ENCODE data around the gene SH3RF2.

Gene SH3RF2

DNA sequence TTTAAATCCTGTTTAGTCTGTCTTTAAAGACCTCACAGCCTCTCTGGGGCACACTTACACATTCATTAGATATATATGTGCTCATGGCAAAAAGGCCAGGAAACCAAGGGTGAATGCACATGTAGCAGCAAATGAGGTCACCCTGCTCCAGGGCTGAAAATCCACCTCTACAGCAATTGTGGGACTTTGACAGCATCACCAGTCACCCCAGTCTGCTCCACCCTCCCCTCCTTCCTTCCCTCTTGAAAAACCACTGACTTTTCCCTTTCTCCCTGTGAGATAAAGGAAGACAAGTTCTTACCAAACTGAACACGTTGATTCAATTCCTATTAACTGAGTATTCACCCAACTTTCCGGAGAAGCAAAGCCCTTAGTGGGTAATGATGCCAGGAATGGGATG, 15.2 kb upstream of the SH3RF2 start:
- H3K4me1 ChIP-seq (ENCODE audit: control insufficient read depth in 1 of 2, insufficient read depth in 1 of 2, low read depth in 1 of 2, low read length in 1 of 2) = no peaks in the 10 kb centered on the region
- H3K4me3 ChIP-seq (ENCODE audit: low read depth in 1 of 2, low read length in 1 of 2) = no peak overlapping the region
- no peaks in the 10 kb centered on the region for H3K9me3 ChIP-seq
- H3K27ac ChIP-seq = no peak overlapping the region
- H3K27me3 ChIP-seq = peaks cover 22% of the 10 kb centered on the region
- TF ChIP-seq, protein P1, sequence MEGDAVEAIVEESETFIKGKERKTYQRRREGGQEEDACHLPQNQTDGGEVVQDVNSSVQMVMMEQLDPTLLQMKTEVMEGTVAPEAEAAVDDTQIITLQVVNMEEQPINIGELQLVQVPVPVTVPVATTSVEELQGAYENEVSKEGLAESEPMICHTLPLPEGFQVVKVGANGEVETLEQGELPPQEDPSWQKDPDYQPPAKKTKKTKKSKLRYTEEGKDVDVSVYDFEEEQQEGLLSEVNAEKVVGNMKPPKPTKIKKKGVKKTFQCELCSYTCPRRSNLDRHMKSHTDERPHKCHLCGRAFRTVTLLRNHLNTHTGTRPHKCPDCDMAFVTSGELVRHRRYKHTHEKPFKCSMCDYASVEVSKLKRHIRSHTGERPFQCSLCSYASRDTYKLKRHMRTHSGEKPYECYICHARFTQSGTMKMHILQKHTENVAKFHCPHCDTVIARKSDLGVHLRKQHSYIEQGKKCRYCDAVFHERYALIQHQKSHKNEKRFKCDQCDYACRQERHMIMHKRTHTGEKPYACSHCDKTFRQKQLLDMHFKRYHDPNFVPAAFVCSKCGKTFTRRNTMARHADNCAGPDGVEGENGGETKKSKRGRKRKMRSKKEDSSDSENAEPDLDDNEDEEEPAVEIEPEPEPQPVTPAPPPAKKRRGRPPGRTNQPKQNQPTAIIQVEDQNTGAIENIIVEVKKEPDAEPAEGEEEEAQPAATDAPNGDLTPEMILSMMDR (IDR thresholded peaks at IDR 0.05) = no peak
- H3K36me3 ChIP-seq = no peaks in the 10 kb centered on the region

DNA sequence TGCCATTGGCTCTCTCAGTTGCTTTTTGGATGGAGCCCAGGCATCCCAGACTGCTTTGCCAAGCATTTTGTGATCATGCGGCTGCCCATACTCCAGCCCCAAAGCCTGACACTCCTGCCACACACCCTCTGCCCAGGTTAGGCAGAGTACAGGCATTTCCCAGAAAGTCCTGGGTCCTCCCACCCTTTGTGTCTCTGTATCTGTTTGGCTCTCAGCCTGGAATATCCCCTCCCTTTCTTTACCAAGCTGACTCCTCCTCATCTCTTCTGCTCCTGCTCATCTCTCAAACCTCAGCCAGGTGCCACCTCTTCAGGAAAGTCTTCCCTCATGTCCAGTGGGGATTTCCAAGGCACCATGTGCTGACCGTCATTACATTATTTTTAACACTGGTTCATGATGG, 14.3 kb upstream of the SH3RF2 start:
- no peaks in the 10 kb centered on the region for H3K4me1 ChIP-seq (ENCODE audit: control insufficient read depth in 1 of 2, insufficient read depth in 1 of 2, low read depth in 1 of 2, low read length in 1 of 2)
- TF ChIP-seq, protein P1 (IDR thresholded peaks at IDR 0.05) = no peak
- H3K4me3 ChIP-seq (ENCODE audit: low read depth in 1 of 2, low read length in 1 of 2) = no peak overlapping the region

DNA sequence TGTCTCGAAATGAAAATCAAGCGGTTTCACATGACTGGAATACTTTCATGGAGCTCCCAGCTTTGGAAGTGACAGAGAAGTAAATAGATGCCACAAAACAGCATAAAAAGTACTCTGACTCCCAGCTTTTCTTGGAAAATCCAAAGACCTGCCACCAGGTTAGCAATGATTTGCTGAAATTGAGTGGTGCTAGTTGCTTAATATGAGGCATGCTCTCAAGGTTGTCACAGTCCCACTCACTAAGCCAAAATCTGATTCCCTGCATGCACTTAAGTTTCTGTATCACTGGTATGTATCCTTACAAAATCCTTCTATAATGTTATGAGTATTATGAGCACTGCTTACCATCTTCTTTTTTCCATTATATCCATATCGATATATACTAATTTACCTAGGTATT, 13.0 kb upstream of the SH3RF2 start:
- no peaks in the 10 kb centered on the region for H3K4me1 ChIP-seq (ENCODE audit: control insufficient read depth in 1 of 2, insufficient read depth in 1 of 2, low read depth in 1 of 2, low read length in 1 of 2)
- TF ChIP-seq, protein P1 (IDR thresholded peaks at IDR 0.05) = no peak

More for the DNA sequence above, 14.3 kb upstream of the SH3RF2 start:
- H3K27ac ChIP-seq = no peak overlapping the region
- peaks cover 22% of the 10 kb centered on the region for H3K27me3 ChIP-seq
- H3K36me3 ChIP-seq = no peaks in the 10 kb centered on the region
- no peaks in the 10 kb centered on the region for H3K9me3 ChIP-seq

DNA sequence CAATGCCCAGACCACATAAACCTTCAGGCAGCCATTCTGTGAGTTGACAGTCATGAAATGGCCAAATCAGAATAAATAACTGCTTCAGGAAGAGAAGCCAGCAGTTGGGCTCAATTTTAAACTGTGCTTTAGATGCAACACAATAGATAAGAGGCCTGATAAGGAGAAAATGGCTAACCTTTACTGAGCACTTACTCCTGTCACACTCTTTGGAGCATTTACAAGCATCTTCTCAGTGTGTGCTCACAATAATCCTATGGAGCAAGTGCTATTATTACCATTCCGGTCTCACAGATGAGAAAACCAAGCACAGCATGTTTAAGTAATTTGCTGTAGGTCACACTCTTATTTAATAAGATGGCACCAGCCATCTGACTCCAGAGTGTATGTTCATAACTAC, 11.5 kb upstream of the SH3RF2 start:
- no peaks in the 10 kb centered on the region for H3K36me3 ChIP-seq
- no peaks in the 10 kb centered on the region for H3K4me1 ChIP-seq (ENCODE audit: control insufficient read depth in 1 of 2, insufficient read depth in 1 of 2, low read depth in 1 of 2, low read length in 1 of 2)
- TF ChIP-seq, protein P1 (IDR thresholded peaks at IDR 0.05) = no peak
- H3K9me3 ChIP-seq = no peaks in the 10 kb centered on the region
- peaks cover 5% of the 10 kb centered on the region for H3K27me3 ChIP-seq
- H3K4me3 ChIP-seq (ENCODE audit: low read depth in 1 of 2, low read length in 1 of 2) = no peak overlapping the region
- no peak overlapping the region for H3K27ac ChIP-seq

More for the DNA sequence above, 13.0 kb upstream of the SH3RF2 start:
- H3K36me3 ChIP-seq = no peaks in the 10 kb centered on the region
- peaks cover 12% of the 10 kb centered on the region for H3K27me3 ChIP-seq
- no peak overlapping the region for H3K4me3 ChIP-seq (ENCODE audit: low read depth in 1 of 2, low read length in 1 of 2)
- no peaks in the 10 kb centered on the region for H3K9me3 ChIP-seq
- H3K27ac ChIP-seq = no peak overlapping the region

DNA sequence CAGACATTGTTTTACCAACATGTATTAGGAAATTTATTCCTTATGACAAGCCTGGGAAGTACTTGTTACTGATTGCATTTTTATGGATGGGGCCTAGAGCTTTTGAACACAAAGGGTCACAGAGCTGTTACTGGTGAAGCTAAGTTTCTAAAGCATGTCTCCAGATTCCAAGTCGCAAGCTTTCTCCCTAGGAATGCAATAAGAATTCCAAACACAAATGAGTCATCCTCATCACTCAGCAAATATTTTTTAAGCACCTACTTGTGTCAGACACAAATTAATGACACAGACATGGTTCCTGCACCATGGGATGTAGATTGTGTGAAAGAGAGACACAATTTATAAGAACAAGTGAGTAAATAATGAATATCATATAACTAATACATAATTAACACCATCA, 11.0 kb upstream of the SH3RF2 start:
- TF ChIP-seq, protein P1 (IDR thresholded peaks at IDR 0.05) = no peak
- Histone ChIP-seq H3K4me3 (ENCODE audit: low read depth in 1 of 2, low read length in 1 of 2) (no peak overlapping the region), H3K36me3 (no peaks in the 10 kb centered on the region), H3K9me3 (no peaks in the 10 kb centered on the region), H3K4me1 (ENCODE audit: control insufficient read depth in 1 of 2, insufficient read depth in 1 of 2, low read depth in 1 of 2, low read length in 1 of 2) (no peaks in the 10 kb centered on the region), H3K27me3 (peaks cover 10% of the 10 kb centered on the region), H3K27ac (no peak overlapping the region)

DNA sequence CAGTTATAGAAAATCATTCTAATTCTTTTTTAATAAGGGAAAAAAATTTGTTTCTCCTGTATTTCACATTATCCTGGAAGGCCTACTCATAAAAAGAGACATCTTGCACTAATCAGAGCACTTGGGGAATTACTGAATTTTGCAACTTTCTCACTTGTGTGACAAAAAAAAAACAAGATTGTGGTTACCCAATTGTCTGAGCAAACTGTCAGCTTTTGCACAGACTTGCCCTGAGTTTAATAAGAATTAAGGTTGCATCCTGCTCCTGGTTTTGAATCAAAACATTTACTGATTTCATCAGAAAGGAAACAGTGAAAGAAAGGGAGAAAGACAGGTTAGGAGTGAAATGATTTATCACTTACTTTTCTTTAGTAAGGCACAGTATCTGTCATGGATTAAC, 10.6 kb upstream of the SH3RF2 start:
- no peaks in the 10 kb centered on the region for H3K4me1 ChIP-seq (ENCODE audit: control insufficient read depth in 1 of 2, insufficient read depth in 1 of 2, low read depth in 1 of 2, low read length in 1 of 2)
- TF ChIP-seq, protein P1 (IDR thresholded peaks at IDR 0.05) = no peak
- H3K4me3 ChIP-seq (ENCODE audit: low read depth in 1 of 2, low read length in 1 of 2) = no peak overlapping the region
- no peaks in the 10 kb centered on the region for H3K9me3 ChIP-seq
- peaks cover 14% of the 10 kb centered on the region for H3K27me3 ChIP-seq
- no peaks in the 10 kb centered on the region for H3K36me3 ChIP-seq
- H3K27ac ChIP-seq = no peak overlapping the region
